GM18507 (cell line): ENCODE data around the gene CDK19.

Experiments
- DNase-seq: peaks from one replicate; pipeline ENCODE4 v3.0.0; 2011; ENCODE audit warnings: low read depth; ENCODE audit not compliant: insufficient read length; ENCODE audit errors: extremely low spot score
- FAIRE-seq: peaks from 2 replicates; lab custom pipeline; 2011; peaks lifted over from hg19 to GRCh38; lab: Jason Lieb, UNC

The CDK19 gene

GRCh38 chr6:110564703-110565421 lies 250.4 kb downstream of the CDK19 start:
- DNase-seq (no peak), FAIRE-seq (no peak)

GRCh38 chr6:110563711-110564110 lies 251.6 kb downstream of the CDK19 start:
- FAIRE-seq (no peak), DNase-seq (no peak)

- DNase-seq: no peak
- FAIRE-seq: no peak
These were observed 252.9 kb downstream of the CDK19 start for GRCh38 chr6:110562316-110562915.

- DNase-seq (no peak), FAIRE-seq (no peak)
These were observed 253.6 kb downstream of the CDK19 start for GRCh38 chr6:110561696-110562095.

DNA sequence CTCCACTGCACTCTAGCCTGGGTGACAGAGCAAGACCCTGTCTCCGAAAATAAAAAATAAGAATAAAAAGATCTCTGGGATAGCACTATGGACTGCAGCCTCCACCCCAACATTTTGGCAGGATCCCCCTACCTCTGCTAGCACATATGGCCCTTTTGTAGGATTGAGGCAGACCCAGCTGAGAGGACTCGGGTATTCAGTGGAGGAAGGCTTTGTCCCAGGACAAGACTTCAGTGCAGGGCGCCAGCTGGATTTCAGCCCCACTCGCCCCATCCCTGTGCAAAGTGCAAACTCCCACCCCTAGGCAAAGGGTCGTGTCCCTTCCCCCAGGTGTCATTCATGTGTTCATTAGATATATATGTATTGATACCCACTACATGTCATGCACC lies 254.3 kb downstream of the CDK19 start:
- no peak for DNase-seq

DNA sequence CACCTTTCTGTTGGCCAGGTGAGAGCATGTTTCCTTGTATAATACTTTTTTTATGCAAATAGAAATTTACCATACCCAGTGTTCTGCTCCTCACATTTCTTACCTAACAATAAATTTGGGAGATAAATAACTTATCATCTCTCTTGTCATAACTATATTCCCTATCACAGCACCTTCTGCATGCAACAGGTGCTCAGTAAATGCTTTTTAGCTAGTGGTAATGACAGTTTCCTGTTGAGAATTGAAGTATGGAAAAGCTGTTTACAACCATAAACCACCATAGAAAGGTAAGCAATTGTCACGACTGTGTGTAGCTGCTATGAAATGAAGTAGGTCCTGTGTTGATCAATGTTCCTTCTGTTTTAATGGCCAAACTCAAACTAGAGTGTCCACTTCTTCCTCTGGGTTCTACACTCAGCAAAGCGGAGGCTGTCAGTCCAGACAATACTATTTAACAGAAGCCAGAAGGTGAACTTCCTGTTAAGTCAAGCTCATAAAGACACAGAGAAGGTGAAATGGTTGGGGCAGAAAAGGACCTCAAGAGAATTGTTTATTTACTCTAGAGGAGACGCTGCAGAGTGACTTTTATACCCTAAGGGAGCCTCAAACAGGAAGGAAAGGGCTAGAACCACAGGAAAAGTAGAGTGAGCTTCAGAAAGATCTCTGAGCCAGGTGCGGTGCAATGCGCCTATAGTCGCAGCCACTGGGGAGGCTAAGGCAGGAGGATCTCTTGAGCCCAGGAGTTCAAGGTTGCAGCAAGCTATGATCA lies 254.8 kb downstream of the CDK19 start:
- DNase-seq (no peak), FAIRE-seq (no peak)

More for the DNA sequence above, 254.3 kb downstream of the CDK19 start:
- FAIRE-seq: no peak
